Stimulated activated naive CD4-positive, alpha-beta T cell (primary cell): Measurements from ENCODE around the gene ZNF587B.
"Not testable (repeated sequence)": the region's sequence is repeated elsewhere in the genome, so short reads cannot be mapped to it uniquely, and the experiment has no call there.

Experiments used
- DNase-seq, 6 experiments: peaks; one replicate each; lab custom pipeline; 2025; lab: John Stamatoyannopoulos, UW

The ZNF587B gene

DNA sequence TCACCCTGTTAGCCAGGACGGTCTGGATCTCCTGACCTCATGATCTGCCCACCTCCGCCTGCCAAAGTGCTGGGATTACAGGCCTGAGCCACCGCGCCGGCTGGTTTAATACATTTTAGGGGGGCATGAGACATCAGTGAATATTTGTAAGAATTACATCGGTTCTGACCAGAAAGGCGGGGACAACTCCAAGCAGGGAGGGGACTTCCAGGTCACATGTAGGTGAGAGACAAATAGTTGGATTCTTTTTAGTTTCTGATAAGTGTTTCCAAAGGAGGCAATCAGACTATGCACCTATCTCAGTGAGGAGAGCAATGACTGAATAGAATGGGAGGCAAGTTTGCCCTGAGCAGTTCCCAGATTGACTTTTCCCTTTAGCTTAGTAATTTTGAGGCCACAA is 11.7 kb upstream of the ZNF587B start:
- DNase-seq = no peak

DNA sequence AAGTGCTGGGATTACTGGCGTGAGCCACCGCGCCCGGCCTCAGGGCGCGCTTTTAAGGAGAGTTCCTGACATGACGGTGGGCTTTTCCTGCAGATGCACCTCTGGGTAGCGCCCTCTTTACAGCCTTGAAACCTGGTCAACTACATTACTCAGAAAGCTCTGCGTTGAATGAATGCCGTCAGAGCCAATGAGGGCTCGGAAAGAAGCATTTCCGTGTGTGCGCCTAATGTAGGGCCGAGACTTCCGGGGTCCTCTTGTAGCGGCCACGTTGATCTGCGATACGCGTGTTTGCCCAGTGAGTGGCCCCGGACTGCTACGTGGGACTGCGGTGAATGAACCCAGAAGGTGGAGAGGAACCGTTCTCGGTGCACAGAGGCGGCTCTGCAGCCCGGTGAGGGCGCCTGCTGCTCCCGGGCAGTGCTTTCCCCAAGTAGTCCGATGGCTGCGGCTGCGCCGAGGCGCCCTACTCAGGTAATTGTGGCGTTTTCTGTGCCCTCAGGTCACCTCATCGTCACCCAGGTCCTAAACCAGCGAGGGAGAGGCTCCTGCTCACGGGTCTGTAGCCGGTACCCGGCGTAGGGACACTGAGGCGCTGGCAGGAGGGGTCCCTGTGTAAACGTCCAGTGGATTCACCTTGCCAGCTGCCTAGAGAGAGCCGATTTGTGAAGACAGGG is 10.5 kb upstream of the ZNF587B start:
- peak; percentile 66 to 82 (median 78) for DNase-seq

DNA sequence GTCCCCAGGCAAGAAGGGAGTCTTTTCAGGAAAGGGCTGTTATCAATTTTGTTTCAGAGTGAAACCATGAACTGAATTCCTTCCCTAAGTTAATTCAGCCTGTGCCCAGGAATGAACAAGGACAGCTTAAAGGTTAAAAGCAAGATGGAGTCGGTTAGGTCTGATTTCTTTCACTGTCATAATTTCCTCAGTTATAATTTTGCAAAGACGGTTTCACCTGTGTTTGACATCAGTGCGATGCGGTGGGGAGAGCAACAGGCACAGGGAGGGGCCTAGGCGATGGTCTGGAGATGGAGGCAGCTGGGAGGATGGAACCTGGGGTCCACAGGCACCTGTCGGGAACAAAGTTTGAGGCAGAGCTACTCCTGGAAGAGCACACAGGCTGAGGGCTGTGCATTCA is 9.5 kb upstream of the ZNF587B start:
- DNase-seq = no peak

DNA sequence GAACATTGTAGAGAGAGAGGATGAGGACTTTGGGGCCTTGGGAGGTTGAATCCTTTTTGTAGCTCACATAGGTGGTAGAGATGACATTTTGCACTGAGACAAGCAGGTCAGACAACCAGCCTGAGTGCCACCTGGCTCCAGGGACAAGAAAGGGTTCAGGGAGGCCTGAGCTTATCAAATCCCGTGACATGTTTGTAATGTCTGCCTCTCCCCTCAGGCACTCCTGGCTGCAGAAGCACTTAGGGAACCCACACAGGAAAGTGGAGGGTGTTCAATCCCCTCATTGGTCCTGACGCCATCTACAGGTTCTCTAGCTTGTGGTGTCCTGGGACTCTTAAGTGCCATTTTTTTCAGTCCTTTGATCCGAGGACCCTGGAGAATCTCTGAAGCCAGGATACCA is 9.0 kb upstream of the ZNF587B start:
- not testable (repeated sequence) for DNase-seq

DNA sequence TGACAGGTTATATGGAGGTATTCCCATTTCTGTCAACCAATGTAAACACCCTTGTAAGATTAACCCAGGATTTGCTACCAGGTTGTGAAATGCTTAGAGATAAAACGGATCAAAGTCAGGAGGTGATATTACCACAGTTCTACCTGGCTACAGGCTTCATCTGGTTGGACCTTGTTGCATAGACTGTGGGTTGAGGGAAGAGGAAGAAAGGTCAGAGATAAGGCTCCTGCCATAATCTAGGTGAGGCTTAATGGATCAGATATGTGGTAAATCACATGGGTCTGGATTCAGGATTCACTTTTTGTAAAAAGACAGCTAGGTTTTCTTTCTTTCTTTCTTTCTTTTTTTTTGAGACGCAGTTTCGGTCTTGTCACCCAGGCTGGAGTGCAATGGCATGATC is 8.6 kb upstream of the ZNF587B start:
- not testable (repeated sequence) for DNase-seq

DNA sequence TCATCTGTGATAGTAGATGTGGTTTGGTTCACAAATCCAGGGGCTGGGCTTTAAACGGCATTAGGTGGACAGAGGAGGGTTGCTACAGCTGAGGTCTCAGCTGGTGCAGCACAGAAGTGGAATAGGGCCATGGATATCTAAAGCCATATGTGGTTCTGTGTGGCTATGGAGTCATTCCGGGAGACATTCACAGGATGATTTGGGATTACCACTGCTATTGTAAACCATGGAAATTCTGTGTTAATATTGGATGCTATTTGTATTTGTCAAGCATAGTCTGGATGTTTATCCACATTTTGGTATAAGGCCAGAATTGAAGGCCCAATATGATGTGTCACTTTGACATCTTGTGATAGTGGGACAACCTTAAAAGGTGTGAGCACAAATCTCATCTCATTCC is 6.9 kb upstream of the ZNF587B start:
- DNase-seq = not testable (repeated sequence)

DNA sequence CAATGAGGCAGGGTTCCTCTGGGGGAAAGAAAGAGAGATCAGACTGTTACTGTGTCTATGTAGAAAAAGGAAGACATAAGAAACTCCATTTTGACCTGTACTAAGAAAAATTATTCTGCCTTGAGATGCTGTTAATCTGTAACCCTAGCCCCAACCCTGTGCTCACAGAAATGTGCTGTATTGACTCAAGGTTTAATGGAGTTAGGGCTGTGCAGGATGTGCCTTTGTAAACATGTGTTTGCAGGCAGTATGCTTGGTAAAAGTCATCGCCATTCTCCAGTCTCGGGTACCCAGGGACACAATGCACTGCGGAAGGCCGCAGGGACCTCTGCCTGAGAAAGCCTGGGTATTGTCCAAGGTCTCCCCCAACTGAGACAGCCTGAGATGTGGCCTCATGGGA is 6.5 kb upstream of the ZNF587B start:
- not testable (repeated sequence) for DNase-seq

DNA sequence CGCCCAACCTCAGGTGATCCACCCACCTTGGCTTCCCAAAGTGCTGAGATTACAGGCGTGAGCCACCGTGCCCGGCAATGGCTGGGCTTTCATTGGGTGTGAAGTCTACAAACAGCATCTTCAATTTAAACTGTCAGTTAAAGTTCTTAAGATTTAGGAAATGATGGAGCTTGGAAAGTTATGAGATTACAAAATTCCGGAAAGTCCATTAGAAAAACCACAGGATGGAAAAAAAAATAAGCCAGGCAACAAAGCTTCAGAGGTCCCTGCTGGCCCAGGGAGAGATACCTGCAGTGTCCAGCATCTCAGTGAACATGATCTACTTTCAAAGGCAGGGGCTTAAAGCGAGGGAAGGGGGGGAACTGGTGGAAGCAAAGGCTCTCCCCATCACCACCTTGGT is 4.6 kb upstream of the ZNF587B start:
- DNase-seq = no peak

DNA sequence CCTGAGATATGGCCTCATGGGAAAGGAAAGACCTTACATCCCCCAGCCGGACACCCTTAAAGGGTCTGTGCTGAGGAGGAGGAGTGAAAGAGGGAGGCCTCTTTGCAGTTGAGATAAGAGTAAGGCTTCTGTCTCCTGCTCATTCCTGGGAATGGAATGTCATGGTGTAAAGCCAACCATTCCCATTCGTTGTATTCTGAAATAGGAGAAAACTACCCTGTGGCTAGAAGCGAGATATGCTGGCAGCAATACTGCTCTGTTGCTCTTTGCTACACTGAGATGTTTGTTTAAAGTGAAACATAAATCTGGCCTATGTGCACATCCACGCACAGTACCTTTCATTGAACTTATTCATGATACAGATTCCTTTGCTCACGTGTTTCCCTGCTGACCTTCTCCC is 783 bp upstream of the ZNF587B start:
- DNase-seq = no peak

DNA sequence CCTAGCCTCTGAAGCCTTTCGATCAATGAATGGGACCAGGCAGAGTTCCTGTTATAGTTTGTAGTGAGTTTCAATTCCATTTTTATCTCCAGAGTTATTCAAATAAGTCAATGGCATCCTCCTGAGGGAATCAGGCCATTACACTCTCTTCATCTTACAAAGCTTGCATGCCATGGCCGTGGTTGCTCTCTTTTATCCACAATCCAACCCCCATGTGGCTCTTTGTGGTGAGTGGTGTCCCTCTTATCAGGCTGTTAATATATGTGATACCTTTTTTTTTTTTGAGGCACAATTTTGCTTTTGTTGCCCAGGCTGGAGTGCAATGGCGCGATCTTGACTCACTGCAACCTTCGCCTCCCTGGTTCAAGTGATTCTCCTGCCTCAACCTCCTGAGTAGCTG is 6.9 kb downstream of the ZNF587B start:
- not testable (repeated sequence) for DNase-seq

DNA sequence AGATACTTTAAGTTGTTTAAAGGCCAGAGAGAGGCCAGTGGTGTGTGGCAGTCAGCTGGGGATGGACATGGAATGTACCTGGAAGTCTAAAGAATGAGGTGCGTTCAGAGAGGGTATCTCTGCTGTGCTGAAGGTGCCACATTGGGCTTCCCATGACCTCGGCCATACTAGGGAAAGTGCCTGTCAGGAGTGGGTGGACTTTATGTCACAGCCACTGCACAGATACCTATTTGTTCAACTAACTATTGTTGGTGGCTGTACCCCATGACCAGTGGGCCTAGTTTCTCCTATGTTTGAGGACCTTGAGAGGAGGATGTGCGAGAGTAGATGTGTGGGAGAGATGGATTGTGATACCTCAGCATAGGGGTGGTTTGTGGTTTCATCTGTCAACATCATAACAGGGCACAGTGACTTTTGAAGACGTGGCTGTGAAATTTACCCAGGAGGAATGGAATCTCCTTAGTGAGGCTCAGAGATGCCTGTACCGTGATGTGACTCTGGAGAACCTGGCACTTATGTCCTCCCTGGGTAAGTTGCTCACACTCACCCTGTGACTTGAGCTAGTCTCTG is 8.6 kb downstream of the ZNF587B start:
- DNase-seq = not testable (repeated sequence)

DNA sequence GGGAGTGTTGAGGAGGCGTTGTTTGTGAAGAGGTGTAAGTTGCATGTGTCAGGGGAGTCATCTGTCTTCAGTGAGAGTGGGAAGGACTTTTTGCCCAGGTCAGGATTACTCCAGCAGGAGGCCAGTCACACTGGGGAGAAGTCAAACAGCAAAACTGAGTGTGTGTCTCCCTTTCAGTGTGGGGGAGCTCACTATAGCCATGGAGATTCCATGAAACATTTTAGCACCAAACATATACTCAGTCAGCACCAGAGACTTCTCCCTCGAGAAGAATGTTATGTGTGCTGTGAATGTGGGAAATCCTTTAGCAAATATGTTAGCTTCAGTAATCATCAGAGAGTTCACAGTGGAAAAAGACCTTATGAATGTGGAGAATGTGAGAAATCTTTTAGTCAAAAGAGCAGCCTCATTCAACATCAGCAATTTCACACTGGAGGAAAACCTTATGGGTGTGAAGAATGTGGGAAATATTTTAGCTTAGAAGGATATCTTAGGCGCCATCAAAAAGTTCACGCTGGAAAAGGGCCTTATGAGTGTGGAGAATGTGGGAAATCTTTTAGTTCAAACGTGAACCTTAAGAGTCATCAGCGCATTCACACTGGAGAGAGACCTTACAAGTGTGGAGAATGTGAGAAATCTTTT is 11.1 kb downstream of the ZNF587B start:
- no peak for DNase-seq

DNA sequence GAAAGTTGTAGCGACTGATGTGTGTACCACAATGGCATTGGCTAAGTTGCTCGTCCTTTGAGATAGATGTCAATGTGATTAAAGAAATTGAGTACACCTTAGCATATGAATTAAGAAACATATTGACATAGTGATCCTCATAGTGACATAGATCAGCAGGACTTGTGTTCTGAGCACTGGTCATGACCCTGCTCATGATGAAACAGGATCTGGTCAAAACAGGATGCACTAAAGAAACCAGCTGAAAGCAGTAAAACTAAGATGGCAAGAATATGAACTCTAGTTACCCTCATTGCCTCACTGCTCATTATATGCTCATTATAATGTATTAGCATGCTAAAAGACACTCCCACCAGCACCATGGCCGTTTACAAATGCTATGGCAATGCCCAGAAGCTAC is 17.1 kb downstream of the ZNF587B start:
- not testable (repeated sequence) for DNase-seq

DNA sequence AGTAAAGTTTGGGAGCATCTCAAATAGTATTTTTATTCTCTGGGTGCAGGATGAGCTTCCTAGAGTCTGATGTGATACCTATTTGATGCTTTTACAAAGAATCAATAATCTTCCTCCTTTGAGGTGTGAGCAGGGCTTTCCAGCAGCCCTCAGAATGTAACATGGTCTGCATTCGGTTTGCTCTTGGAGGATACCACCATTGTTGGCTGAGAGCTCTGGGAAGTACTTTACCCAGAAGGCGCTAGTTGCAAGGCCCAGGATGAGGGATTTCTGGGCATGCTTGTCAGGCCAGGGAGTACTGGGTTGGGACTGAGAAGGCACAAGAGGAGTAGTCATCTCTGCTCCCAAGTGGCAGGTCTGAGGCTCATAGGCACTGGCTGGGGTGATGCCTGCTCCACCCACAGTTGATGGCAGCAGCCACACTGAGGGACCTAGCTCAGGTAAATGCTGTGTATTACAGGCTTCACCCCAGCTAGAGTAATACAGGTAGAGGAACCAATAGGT is 19.1 kb downstream of the ZNF587B start:
- not testable (repeated sequence) for DNase-seq

DNA sequence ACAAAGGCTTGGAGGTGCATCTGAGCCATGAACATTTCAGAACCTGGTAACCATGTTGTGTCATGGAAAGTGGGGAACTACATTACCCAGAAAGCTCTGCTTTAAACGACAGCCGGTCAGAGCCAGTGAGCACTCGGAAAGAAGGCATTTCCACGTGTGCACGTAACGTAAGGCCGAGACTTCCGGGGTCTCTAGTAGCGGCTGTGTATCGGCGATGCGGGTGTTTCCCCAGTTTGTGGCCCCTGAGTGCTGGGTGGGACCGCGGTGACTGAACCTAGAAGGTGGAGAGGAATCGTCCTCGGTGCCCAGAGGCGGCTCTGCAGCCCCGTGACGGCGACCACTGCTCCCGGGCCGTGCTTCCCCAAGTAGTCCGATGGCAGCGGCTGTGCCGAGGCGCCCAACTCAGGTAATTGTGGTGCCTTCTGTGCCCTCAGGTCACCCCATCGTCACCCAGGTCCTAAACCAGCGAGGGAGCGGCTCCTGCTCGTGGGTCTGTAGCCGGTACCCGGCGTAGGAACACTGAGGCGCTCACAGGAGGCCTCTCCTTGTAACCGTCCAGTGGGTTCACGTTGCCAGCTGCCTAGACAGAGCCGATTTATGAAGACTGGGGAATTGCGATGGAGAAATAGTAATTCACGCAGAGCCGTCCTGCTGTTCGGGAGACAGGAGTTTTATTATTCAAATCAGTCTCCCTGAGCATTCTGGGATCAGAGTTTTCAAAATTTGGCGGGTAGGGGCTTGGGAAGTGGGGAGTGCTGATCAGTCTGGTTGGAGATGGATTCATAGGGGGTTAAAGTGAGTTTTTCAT is 19.8 kb downstream of the ZNF587B start, which contains the start of gene ZNF587:
Gene ZNF587, plus strand, starts transcription at position 194 of the 808 bp plus-strand sequence. Its CDS starts 180 bp downstream, at position 374.
- DNase-seq = peak; percentile 57 to 84 (median 80)

DNA sequence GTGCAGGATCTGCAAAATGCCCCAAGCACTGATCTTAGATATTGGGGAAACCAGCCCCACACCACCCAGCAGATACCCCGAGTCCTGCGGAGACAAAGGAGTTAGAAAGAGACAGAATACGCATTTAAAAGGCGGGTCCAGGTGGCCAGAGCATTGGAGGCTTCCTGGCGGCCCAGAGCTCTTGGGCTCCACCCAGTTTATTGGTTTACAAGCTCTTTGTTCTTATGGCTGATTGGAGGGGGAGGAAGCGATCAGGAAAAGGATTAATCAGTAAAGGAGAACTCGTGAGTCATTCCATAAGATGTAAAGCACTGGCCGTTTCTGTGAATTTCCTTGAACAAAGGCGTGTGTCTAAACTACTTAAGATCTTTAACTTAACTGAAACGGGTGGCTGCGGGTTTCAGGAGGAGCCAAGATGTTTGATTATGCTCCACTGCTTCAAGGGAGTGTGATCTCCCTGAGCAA is 20.5 kb downstream of the ZNF587B start:
- DNase-seq = no peak

DNA sequence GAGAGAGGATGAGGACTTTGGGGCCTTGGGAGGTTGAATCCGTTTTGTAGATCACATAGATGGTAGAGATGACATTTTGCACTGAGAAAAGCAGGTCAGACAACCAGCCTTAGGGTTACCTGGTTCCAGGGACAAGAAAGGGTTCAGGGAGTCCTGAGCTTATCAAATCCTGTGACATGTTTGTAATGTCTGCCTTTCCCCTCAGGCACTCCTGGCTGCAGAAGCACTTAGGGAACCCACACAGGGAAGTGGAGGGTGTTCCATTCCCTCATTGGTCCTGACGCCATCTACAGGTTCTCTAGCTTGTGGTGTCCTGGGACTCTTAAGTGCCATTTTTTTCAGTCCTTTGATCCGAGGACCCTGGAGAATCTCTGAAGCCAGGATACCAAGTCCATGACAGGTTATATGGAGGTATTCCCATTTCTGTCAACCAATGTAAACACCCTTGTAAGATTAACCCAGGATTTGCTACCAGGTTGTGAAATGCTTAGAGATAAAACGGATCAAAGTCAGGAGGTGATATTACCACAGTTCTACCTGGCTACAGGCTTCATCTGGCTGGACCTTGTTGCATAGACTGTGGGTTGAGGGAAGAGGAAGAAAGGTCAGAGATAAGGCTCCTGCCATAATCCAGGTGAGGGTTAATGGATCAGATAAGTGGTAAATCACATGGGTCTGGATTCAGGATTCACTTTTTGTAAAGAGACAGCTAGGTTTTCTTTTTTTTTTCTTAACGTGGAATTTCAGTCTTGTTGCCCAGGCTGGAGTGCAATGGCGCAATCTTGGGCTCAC is 21.9 kb downstream of the ZNF587B start:
- not testable (repeated sequence) for DNase-seq

DNA sequence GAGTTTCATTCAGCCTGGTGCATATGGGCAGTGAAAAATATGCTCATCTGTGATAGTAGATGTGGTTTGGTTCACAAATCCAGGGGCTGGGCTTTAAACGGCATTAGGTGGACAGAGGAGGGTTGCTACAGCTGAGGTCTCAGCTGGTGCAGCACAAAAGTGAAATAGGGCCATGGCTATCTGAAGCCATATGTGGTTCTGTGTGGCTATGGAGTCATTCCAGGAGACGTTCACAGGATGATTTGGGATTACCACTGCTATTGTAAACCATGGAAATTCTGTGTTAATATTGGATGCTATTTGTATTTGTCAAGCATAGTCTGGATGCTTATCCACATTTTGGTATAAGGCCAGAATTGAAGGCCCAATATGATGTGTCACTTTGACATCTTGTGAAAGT is 24.0 kb downstream of the ZNF587B start:
- DNase-seq = not testable (repeated sequence)

DNA sequence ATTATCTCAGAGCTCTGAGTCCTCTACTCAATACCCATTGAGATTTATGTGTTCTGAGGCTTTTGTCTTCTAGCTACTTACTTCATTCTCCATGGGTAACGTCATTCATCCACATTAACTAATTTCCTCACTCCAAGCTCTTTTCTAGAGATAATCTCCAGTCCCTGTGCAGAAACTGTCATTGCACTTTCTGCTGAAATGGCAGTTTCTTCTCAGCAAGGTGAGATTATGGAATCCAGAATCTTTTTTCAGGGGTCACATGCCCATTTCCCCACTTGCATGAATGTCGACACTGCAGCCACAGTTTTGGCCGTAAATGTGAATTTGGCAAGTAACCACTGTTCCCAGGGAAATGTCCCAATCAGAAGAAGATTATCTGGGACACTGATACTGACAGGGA is 32.3 kb downstream of the ZNF587B start:
- not testable (repeated sequence) for DNase-seq

DNA sequence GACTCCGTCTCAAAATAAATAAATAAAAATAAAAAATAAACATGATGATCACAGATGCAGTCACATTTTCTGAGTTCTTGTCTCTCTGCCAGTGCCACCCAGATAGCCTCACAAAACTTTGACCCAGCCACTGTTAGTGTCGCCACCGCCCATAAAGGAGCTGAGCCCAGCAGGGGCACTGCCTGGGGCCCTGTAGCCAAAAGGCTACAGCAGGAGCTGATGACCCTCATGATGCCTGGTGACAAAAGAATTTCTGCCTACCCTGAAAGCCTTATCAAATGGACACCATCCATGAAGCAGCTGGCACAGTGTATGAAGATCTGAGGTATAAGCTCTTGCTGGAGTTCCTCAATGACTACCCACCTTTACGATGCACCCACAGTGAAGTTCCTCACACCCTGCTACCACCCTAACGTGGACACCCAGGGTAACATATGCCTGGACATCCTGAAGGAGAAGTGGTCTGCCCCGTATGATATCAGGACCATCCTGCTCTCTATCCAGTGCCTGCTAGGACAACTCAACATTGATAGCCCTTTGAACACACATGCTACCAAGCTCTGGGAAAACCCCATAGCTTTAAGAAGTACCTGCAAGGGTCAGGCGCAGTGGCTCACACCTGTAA is 37.9 kb downstream of the ZNF587B start:
- no peak for DNase-seq

DNA sequence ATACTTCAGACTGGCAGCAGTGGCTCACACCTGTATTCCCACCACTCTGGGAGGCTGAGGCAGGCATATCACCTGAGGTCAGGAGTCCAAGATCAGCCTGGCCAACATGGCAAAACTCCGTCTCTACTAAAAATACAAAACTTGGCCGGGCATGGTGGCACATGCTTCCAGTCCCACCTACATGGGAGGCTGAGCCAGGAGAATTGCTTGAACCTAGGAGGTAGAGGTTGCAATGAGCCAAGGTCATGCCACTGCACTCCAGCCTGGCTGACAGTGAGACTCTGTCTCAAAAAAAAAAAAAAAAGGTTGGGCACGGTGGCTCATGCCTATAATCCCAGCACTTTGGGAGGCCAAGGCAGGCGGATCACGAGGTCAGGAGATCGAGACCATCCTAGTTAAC is 39.6 kb downstream of the ZNF587B start:
- DNase-seq = not testable (repeated sequence)
